NCI-H1105 treated with DMSO at 0.1 percent for 48 hours (cell line): Measurements from ENCODE around the gene SRPX2.
"Not testable (repeated sequence)": the region's sequence is repeated elsewhere in the genome, so short reads cannot be mapped to it uniquely, and the experiment has no call there.

Experiments
- DNase-seq: peaks from one replicate; lab custom pipeline; 2025; lab: John Stamatoyannopoulos, UW

The SRPX2 gene

GRCh38 chrX:100696699-100697351, 52.8 kb downstream of the SRPX2 start:
- no peak for DNase-seq

DNA sequence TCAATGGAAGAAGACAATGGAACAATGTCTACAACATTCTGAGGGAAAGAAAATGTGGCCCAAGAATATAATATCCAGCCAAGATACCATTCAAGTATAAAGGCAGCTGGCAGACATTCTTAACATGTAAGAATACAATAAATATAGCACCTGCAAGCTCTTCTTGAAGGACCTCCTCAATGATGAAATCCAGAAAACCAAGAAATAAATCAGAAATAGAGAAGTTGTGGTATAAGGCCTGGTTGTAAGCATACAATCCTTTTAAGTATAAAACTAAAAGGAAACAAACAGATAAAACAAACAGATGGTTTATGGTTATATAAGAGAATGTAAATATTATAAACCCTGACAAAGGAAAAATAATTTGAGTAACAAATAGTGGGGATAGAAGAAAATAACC, 54.6 kb downstream of the SRPX2 start:
- no peak for DNase-seq

- no peak for DNase-seq
Observed at GRCh38 chrX:100700809-100701208, 56.8 kb downstream of the SRPX2 start.

DNA sequence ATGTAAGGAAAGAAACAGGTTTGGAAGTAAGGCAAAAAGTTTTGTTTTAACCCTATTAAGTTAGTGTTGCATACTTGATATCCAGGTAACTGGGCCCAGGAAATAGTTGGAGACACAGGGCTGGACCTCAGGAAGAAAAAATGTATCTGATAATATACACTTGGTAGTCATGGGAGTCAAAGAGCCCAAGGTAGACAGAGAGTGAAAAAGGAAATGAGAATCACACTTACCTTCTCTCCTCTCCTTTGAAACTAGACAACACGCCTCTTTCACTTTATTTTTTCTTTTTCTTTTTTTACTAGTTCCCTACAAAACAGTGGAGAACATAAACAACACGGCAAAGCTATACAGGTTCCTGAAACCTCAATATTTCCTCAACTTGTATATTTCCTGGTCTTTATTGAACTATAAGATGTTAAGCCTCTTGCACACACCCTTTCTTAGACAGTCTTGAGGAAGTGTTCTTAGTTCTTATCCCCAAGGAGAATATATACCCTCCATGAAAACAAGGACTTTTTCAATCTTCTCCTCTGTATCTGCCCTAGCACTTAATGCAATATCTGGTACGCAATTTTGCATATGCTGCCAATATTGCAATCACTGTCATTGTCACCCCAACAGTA, 60.7 kb downstream of the SRPX2 start:
- DNase-seq: no peak

DNA sequence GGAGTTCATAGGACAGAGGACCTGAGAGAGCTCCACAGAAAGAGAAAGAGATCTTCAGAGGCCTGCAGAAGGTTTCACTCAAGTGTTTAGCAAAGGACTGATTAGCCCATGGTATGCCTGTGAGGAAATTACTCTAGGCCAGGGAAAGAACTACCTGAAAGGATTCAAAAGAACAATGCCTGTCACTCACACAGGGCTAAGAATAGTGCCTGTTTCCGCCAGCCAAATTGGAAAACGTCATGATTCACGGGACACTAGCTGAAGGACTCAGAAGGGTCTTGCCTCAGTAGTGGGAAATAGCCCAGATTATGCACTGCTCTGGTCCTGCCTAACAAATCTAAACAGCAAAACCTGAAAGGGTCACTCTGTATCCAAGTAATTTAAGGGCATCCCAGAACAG, 66.8 kb downstream of the SRPX2 start:
- no peak for DNase-seq

GRCh38 chrX:100717363-100717762, 73.4 kb downstream of the SRPX2 start:
- peak; percentile 73 for DNase-seq

DNA sequence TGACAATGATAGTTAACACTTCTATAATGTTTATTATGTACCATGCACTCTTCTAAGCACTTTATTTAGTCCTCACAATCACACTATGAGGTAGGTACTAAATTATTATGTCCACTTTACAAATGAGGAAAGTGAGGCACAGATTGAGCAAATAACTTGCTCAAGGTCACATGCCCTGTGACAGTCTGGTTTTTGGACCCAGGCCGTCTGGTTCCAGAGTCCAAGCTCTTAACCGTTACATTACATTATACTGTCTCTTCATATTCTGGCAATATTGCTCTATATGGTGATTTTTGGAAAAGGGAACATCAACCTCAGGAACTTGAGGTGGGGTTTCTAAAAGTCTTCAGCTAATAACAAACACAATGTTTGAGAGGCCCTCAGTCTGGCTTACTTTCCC, 75.1 kb downstream of the SRPX2 start:
- no peak for DNase-seq

- DNase-seq: no peak
Observed at GRCh38 chrX:100720301-100720700, 76.3 kb downstream of the SRPX2 start.

DNA sequence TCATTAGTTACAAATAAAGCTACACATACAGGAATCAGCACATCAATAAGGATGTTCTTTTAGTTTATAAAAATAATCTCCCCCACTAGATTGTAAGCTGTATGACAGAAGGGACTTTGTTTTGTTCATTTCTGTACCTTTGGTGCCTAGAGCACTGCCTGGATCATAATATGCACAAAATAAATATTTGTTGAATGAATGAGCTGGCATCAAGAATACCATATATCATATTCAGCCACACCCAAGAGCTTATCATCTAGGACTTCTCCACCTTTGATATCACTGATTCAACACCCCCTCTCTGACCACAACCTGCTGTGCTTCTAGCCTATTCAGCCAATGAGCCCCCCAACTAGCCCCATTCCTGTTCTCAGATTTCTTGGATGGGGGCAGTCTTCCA, 77.3 kb downstream of the SRPX2 start:
- no peak for DNase-seq

GRCh38 chrX:100724006-100724405, 80.0 kb downstream of the SRPX2 start:
- not testable (repeated sequence) for DNase-seq
